GM23338 (cell line): Measurements from ENCODE around the gene PARD3. TPM values are rescaled to one million over a fixed set of nuclear protein-coding genes. Genes with fewer than 3 reads are reported as not detected.

Experiments used
- ATAC-seq: fragments of 200-7000 bp; cut with Tn5 transposase; 3 replicates; pipeline ENCODE4 v1.9.1; 2020
- DNase-seq: peaks from one replicate; pipeline ENCODE4 v3.0.0-alpha.2; 2015; ENCODE audit warnings: low spot score
- H2AFZ ChIP-seq: fragments of 200-600 bp; sonication (generic); 2 replicates; pipeline ENCODE4 v1.8.0; 2016; ENCODE audit warnings: antibody characterized with exemption, mild to moderate bottlenecking, moderate library complexity
- H3F3A ChIP-seq: fragments of 200-600 bp; sonication (generic); replicated peaks from 2 replicates; pipeline ENCODE4 v1.8.0; 2017; ENCODE audit warnings: antibody characterized with exemption, mixed run types, low read depth
- H3K27ac ChIP-seq: fragments of 200-600 bp; sonication (generic); 2 replicates; pipeline ENCODE4 v1.6.1; 2016; ENCODE audit warnings: low read depth
- H3K27me3 ChIP-seq: fragments of 200-600 bp; sonication (generic); 2 replicates; pipeline ENCODE4 v1.8.0; 2016; ENCODE audit warnings: mild to moderate bottlenecking, mixed run types, moderate library complexity; ENCODE audit not compliant: insufficient read depth
- H3K36me3 ChIP-seq: fragments of 200-600 bp; sonication (generic); 2 replicates; pipeline ENCODE4 v1.8.0; 2016; ENCODE audit warnings: mild to moderate bottlenecking; ENCODE audit not compliant: insufficient read depth
- H3K4me1 ChIP-seq: fragments of 200-600 bp; sonication (generic); 2 replicates; pipeline ENCODE4 v1.8.0; 2016; ENCODE audit warnings: mild to moderate bottlenecking, moderate library complexity; ENCODE audit not compliant: insufficient read depth
- H3K4me2 ChIP-seq: fragments of 200-600 bp; sonication (generic); 2 replicates; pipeline ENCODE4 v1.7.1; 2017; ENCODE audit warnings: mixed run types
- H3K4me3 ChIP-seq: fragments of 200-600 bp; sonication (generic); 2 replicates; pipeline ENCODE4 v1.6.1; 2016; ENCODE audit warnings: mixed run types
- H3K79me2 ChIP-seq: fragments of 200-600 bp; sonication (generic); replicated peaks from 2 replicates; pipeline ENCODE4 v1.8.0; 2017; ENCODE audit warnings: mild to moderate bottlenecking; ENCODE audit not compliant: insufficient read depth
- H3K9me2 ChIP-seq: fragments of 200-600 bp; sonication (generic); 2 replicates; pipeline ENCODE4 v1.8.0; 2017; ENCODE audit not compliant: insufficient read depth
- H4K20me1 ChIP-seq: fragments of 200-600 bp; sonication (generic); replicated peaks from 2 replicates; pipeline ENCODE4 v1.8.0; 2017; ENCODE audit warnings: mild to moderate bottlenecking; ENCODE audit not compliant: insufficient read depth
- H3K27ac Mint-ChIP-seq: 2 replicates; pipeline ENCODE4 v1.8.0; 2020; ENCODE audit warnings: inconsistent platforms, mild to moderate bottlenecking, moderate library complexity, mixed read lengths
- H3K27me3 Mint-ChIP-seq: 3 replicates; pipeline ENCODE4 v1.8.0; 2022; ENCODE audit warnings: low read depth, mild to moderate bottlenecking, moderate library complexity, mixed read lengths, inconsistent platforms; ENCODE audit not compliant: insufficient read depth, poor library complexity
- H3K36me3 Mint-ChIP-seq: 3 replicates; pipeline ENCODE4 v1.8.0; 2021; ENCODE audit warnings: low read depth, mild to moderate bottlenecking, inconsistent platforms, moderate library complexity, mixed read lengths
- H3K4me1 Mint-ChIP-seq: 3 replicates; pipeline ENCODE4 v1.8.0; 2020; ENCODE audit warnings: mild to moderate bottlenecking, inconsistent platforms, mixed read lengths
- H3K4me3 Mint-ChIP-seq: 3 replicates; pipeline ENCODE4 v1.8.0; 2021; ENCODE audit warnings: moderate library complexity, mild to moderate bottlenecking, inconsistent platforms, mixed read lengths
- H3K9me3 Mint-ChIP-seq: 3 replicates; pipeline ENCODE4 v1.8.0; 2020; ENCODE audit warnings: moderate library complexity, mild to moderate bottlenecking, inconsistent platforms, mixed read lengths
- JUNB ChIP-seq: IDR thresholded peaks from one replicate; pipeline ENCODE4 v1.6.1; 2016; ENCODE audit warnings: antibody characterized with exemption; ENCODE audit not compliant: unreplicated experiment
- POLR2AphosphoS5 ChIP-seq: IDR thresholded peaks from 2 replicates; pipeline ENCODE4 v1.6.1; 2016; ENCODE audit warnings: antibody characterized with exemption, low read depth
- REST ChIP-seq: IDR thresholded peaks from one replicate; pipeline ENCODE4 v1.6.1; 2018; ENCODE audit warnings: antibody characterized with exemption; ENCODE audit not compliant: unreplicated experiment
- ZNF114 ChIP-seq: fragments of 250-450 bp; sonication (Bioruptor Pico); IDR thresholded peaks from 2 replicates; pipeline ENCODE4 v1.5.0; 2020; ENCODE audit warnings: mild to moderate bottlenecking, moderate library complexity
- long read RNA-seq: library from polyadenylated mRNA; unstranded; transcript quantifications from one replicate; pipeline ENCODE4 v2.0.0, GENCODE V29; 2020; ENCODE audit not compliant: unreplicated experiment
- polyA plus RNA-seq: library from polyadenylated mRNA; unstranded; fragments of >200 nt; fragmentation: Nextera tagmentation; extraction: Ambion mirVana; gene quantifications from 2 replicates; pipeline ENCODE4 v1.2.1, GENCODE V29; 2016
- total RNA-seq: library from RNA; depleted of rRNA; stranded (reverse); fragments of >200 nt; shearing (Covaris generic); gene quantifications from 2 replicates; pipeline ENCODE4 v1.2.3, GENCODE V29; 2014; rRNA removed

Gene PARD3
- total RNA-seq, result 41.7 and 51.4 TPM in 2 replicates
- 30.1 and 30.2 TPM in 2 replicates for polyA plus RNA-seq
- long read RNA-seq, partial matches to known transcripts, result 5 of 10 reads
- long read RNA-seq, other reads (novel, unspliced or antisense), result 5 of 10 reads

- Histone ChIP-seq H4K20me1 (peaks cover 26% of the 10 kb centered on the region), H2AFZ (peak within 1 kb of the TSS; percentile 92), H3K4me2 (peak within 1 kb of the TSS; percentile 99), H3K4me3 (peak within 1 kb of the TSS; percentile 94), H3K36me3 (no peaks in the 10 kb centered on the region), H3K79me2 (peaks cover 39% of the 10 kb centered on the region), H3K4me1 (peaks cover 35% of the 10 kb centered on the region), H3F3A (0 out of 2 replicates have a peak, but pooled peaks cover 3% of the 10 kb centered on the region), H3K27me3 (peaks cover 25% of the 10 kb centered on the region), H3K27ac (peak within 1 kb of the TSS; percentile 87), H3K9me2 (no peaks in the 10 kb centered on the region)
- ATAC-seq (peak; percentile 68), DNase-seq (peak; percentile 81)
- no peaks in the 10 kb centered on the region for H3K9me3 Mint-ChIP-seq
- TF ChIP-seq JUNB, result no peak
- TF ChIP-seq POLR2AphosphoS5, result peak; percentile 50
- H3K4me3 Mint-ChIP-seq, result peak within 1 kb of the TSS; percentile 87
- no peak within 1 kb of the TSS for H3K27ac Mint-ChIP-seq
- H3K4me1 Mint-ChIP-seq, result peaks cover 40% of the 10 kb centered on the region
- H3K36me3 Mint-ChIP-seq, result no peaks in the 10 kb centered on the region
- peaks cover 30% of the 10 kb centered on the region for H3K27me3 Mint-ChIP-seq
Measured at GRCh38 chr10:34815185-34816084, at the start of gene PARD3. PARD3 (minus strand) TSS chr10:34815296; CDS start chr10:34814995, 301 bp downstream.

GRCh38 chr10:34864149-34865067 lies 49.3 kb upstream of the PARD3 start:
- Mint-ChIP-seq H3K4me3 (no peak overlapping the region), H3K27ac (peak overlapping the region; percentile 50), H3K36me3 (no peaks in the 10 kb centered on the region), H3K9me3 (no peaks in the 10 kb centered on the region), H3K4me1 (peaks cover 26% of the 10 kb centered on the region), H3K27me3 (no peaks in the 10 kb centered on the region)
- H3K79me2 ChIP-seq, result no peaks in the 10 kb centered on the region
- no peaks in the 10 kb centered on the region for H3K27me3 ChIP-seq
- no peaks in the 10 kb centered on the region for H3K9me2 ChIP-seq
- DNase-seq, result no peak
- peaks cover 22% of the 10 kb centered on the region for H3K4me1 ChIP-seq
- H3K27ac ChIP-seq, result no peak overlapping the region
- peak; percentile 38; the same call in 2 of the 3 replicates for ATAC-seq
- H3F3A ChIP-seq, result no peaks in the 10 kb centered on the region
- peak overlapping the region; percentile 61; the same call in 1 of the 2 replicates for H2AFZ ChIP-seq
- no peaks in the 10 kb centered on the region for H3K36me3 ChIP-seq
- H3K4me3 ChIP-seq, result no peak overlapping the region
- H3K4me2 ChIP-seq, result peak overlapping the region; percentile 8; the same call in 1 of the 2 replicates
- TF ChIP-seq REST (no peak), ZNF114 (CRISPR knock-in tag) (no peak), JUNB (no peak)
- H4K20me1 ChIP-seq, result no peaks in the 10 kb centered on the region
